ENCODE measurements around the gene ABI1.
A peak's percentile ranks its signal among the peaks of the same experiment; 100 is the strongest.
"Not testable (repeated sequence)": the region's sequence is repeated elsewhere in the genome, so short reads cannot be mapped to it uniquely, and the experiment has no call there.

Gene ABI1

DNA sequence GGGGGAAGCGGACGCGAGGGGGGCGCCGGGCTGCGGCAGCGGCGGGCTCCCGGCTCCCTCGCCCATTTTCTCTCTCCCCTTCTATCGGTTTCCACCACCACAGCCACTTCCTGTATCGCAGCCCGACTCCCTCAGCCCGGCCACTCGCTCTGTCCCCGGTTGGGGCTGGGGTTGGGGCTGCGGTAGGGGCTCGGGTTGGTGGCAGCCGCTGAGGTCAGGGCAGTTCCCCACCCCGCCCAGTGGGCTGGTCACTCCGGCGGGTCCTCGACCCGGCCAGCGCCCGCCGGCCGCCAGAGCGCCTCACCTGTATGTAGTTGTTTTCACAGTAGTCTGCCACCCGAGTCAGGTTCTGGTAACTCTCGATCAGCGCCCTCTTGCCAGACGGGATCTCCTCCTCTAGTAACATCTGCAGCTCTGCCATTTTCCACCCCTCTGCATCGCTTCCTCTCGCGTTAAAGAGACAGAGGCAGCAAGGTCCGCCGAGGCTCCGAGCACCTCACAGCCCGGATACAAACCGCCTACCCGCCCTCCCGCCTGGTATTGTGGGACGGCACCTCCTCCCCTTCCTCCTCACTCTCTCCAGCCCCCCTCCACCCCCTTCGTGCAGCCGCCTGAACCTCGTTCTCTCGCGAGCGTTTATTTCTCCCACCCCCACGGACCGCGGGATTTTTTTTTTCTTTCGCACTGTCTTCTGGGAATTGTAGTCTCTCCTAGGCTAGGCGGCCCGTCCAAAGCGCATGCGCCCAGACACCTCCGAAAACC, at the start of gene ABI1:
Gene ABI1 (minus strand): TSS at position 516 of the 762 bp plus-strand sequence. CDS start 95 bp downstream, at position 421.
- DNase-seq (ENCODE audit: low read depth), result peak; percentile 97

DNA sequence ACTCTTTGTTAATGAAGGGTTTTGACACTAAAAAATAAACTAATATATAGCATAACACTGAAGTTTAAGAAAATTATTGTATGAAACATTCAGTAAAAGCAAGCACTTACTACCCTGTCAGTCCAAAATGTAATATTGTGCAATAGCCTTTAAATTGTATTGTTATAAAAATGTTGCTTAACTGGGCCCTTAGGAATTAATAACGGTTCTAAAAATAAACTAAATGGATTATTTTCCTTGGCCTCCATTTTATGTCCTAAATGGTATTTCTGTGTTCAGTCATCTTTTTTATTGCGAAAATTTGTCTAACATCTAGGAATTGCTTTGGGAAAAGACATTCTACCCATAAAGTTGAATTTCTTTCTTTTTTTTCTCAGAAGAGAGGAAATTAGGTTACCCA, 49.0 kb upstream of the ABI1 start:
- no peak for DNase-seq (ENCODE audit: low read depth)

DNA sequence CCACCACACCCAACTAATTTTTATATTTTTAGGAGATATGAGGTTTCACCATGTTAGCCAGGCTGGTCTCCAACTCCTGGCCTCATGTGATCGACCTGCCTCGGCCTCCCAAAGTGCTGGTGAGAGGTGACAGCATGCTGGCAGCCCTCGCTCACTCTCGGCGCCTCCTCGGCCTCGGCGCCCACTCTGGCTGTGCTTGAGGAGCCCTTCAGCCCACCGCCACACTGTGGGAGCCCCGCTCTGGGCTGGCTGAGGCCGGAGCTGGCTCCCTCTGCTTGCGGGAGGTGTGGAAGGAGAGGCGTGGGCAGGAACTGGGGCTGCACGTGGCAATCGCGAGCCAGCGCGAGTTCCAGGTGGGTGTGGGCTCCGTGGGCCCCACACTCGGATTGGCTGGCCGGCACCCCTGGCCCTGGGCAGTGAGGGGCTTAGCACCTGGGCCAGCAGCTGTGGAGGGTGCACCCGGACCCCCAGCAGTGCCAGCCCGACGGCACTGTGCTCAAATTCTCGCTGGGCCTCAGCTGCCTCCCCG, 44.6 kb upstream of the ABI1 start:
- not testable (repeated sequence) for DNase-seq (ENCODE audit: low read depth)

DNA sequence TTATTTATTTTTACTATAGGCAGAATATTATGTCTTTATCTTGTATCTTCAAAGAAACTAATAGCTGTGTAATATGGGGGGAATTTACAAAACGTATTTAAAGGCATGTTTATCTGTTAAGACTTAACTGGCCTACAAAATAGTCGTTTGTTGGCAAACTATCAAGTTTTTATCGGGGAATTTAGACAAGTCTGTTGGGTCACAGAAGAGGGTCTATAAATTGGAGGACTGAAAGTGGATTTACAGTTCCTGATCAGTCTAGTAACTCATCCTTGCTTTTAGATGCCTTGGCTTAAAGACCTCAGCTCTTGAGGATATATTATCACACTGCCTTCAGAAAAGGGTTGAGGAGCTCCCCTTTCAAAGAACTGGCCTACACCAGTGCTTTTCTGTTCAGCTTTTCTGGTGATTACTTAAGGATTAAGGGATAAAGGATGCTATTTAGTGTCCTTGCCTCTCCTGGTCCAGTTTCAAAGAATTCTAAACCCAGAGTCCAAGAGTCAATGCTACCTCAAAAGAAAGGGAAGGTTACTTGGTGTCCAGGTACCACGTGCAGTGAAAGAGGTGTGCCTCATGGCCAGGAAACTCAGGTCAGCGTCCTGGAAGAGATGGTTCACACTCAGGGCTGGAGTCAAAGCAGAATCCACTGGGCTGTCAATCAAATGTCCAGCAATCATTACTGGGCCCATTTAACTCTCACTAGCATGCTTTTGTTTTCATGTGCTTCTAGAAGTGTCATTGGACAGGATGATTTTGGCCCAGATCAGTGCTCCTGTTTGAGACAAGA, 42.9 kb upstream of the ABI1 start:
- DNase-seq (ENCODE audit: low read depth), result no peak

DNA sequence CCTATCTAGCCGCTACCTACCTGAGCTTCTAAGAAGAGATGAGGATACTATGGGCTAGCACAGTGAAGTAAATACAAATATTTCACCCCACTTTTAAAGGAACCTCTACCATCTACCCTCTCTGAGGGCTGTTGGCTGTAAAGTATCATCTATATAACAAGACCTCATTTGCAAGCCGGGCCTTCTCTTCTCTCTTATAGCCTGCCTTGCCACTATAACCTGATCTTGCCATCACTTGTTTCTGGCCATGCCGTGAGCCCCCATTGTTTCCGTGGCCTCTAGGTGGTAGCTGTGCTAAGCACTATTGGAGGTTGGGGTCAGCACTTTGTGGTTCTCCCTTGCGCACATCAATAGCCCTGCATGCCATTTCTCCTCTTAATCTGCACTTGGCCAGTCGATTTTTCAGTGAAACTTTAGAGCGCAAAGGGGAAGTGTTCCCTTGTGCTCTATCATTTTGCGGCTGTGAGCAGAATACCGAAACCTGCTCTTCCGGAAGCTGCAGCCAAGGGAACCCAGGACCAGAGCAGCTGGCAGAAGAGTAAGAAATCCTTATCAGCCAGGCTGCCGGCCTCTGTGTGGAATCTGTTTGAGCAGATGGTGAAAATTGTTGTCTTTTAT, 31.7 kb upstream of the ABI1 start:
- DNase-seq (ENCODE audit: low read depth), result not testable (repeated sequence)

DNA sequence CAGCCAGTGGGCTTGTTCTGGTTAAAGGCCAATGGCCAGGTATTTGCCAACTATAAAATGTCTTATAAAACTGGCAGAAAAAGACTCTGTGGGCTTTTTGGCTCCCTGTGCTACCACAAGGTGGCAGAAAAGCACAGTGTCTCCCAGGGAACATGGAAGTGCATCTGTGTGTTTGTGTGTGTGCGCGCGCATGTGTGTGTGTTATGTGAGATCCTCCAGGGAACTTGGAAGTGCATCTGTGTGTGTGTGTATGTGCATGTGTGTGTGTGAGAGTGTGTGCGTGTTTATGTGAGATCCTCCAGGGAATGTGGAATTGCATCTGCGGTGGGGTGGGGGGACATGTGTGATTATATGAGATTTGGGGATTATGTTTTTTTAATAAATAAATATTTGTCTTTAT, 30.2 kb upstream of the ABI1 start:
- DNase-seq (ENCODE audit: low read depth), result no peak

DNA sequence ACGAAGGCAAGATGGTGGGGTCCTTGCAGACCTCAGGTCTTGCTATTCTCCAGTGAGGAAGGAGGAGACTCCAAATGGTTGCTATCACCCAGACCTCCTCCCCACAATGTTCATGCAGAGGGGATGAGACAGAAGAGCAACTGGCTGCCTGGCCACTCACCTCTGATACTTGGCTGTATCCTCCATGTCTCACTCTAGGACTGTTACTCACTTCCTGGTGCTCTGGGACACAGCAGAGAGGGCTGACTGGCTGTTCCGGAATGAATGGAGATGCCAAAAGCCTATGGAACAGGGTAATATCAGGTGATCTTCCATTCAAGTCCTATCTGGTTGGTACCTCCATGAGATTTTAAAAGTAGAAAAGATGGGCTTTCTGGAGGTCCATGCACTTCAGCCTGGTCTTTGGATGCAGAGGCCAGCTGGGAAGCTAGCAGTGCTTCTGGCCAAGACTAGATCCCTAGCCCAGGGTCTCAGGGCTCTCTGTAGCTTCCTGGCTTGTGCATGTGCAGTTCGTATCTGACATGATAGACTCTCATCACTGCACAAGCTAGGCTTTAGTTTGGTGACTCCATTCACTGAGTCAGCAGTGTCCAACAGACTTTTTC, 27.0 kb upstream of the ABI1 start:
- no peak for DNase-seq (ENCODE audit: low read depth)

DNA sequence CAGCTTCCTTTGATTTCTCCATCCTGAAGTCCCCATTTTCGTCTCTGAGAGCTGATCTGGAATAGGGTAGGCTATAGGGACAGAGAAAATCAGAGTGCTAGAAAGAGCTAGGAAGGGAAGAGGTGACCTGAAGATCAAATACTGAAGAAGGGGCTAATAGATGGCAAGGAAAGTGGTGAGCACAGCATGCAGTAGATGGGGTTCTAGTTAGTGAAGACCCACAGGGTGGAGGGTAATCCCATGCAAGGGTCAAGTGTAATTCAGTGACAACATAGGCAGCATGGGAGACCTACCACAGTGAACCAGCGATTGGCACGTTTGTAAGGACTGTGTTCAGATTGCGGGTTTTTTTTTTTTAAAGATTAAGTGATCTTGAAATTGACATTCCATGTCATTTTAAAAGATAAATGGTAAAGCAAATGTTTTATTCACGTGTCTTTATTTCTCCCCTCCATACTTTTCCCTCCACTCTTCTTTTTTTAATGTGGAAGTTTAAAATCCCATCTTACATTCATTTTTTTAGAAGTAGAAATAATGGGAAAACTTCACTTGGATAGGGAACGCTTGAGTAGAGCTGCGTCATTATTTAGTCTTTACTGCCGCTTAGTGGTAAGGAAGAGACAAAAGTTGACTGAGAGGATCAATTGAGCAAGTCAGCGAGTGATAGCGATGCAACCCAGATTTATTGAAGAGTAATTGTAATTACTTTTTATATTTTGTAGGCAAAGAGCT, 21.0 kb upstream of the ABI1 start:
- DNase-seq (ENCODE audit: low read depth), result no peak

DNA sequence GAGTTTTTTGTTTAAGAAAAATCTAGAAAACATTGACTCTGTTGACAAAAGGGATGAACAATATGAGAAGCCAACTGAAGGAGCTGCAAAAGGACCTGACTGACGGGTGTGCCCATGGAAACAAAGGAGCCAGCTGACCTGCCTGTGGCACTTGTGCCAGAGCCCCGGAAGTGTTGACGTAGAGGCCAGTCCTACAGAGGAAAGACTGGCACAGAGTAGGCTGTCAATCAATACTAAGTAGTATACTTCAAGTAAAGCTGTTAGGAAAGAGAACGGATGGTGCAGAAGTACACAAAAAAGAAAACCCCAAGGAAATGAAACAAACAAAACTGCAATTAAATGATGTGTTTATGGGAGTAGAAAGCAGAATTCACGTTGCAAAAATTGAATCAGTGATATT, 19.0 kb upstream of the ABI1 start:
- DNase-seq (ENCODE audit: low read depth), result no peak

DNA sequence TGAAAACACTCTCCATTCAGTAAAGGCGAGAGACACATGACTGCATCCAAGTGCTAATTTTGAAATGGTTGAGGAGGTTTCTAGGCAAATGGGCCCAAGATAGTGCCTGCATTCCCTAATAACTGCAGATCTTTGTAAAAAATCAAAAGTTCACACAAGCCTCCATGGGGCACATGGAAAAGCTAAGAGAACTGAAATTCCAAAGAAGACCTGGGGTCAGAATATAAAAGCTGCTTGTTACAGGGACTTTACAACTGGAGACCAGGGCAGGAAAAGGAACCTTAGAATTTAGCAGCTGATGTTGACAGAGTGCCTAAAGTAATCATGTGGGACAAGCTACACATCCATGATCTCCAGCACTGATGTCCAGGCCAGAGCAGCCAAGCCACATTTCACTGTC, 10.0 kb upstream of the ABI1 start:
- DNase-seq (ENCODE audit: low read depth), result no peak

DNA sequence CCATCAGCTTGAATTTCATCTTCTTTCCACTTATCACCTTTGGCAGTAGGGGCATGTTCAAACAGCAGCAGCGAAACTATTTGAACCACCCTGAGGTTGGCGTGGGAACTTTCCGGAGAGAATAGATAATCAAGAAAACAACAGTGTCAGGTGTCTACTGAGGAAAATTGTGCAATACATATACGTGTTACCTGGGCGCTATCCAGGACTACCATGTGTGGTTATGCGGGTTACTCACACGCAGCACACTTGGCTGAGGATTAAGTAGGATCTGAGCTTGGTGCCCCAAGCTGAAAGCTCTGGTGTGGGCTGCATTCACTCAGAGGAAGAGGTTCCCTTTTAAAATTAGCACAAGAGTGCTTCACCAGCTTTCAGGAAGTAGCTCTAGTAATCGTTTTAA, 8.8 kb upstream of the ABI1 start:
- no peak for DNase-seq (ENCODE audit: low read depth)

DNA sequence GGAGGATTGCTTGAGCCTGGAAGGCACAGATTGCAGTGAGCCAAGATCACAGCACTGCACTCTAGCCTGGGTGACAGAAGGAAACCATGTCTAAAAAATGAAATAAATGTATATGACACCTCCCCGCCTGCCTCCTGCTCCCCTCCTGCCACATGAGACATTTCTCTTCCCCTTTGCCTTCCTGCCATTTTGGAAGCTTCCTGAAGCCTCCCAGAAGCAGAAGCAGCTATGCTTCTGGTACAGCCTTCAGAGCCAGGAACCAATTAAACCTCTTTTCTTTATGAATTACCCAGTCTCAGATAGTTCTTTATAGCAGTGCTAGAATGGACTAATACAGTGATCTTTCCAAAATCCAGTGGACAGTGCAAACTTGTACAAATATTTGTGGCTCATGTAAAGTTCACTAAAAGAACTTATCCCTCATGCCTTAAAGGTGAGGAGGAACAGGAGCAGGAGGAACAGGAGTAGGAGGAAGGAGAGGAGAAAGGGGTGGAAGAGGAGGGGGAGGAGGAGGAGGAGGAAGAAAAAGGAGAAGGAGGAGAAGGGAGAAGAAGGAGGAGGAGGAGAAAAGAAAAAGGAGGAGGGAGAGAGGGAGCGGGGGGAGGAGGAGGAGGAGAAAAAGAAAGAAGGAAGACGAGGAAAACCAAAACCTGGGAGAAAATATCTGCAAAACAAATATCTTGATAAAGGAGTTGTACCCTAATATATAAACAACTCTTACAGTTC, 2.8 kb upstream of the ABI1 start:
- no peak for DNase-seq (ENCODE audit: low read depth)

DNA sequence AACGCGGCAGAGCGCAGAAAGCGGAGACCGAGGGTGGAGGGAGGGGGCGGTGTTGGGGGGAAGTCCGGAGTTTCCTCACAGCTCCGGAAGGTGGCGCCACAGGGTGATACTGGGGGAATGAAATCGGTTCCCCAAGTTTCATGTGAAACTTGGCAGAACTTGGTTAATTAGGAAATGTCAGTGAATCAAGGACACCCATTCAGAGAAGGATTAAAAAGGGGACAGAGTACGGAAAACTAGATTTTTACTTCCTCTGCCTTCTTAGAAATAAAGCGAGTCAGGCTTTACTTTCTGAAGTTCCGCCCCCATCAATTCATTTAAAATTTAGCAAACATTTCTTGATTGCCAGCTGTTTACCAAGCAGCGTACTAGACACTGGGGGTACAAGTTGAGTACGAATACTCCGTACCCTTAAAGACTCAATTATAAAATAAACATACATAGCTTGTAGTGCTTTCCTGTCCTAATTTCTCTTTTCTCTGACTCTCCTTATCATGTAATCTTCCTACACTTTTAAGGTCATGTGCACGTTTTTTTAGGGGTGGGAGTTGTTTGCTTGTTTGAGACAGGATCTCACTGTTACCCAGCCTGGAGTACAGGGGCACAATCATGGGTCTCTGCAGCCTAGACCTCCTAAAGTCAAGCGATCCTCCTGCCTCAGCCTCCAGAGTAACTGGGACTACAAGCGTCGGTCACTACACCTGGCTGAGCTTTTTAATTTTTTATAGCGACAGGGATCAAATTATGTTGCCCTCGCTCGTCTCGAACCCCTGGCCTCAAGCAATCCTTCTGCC, 644 bp upstream of the ABI1 start:
- no peak for DNase-seq (ENCODE audit: low read depth)

DNA sequence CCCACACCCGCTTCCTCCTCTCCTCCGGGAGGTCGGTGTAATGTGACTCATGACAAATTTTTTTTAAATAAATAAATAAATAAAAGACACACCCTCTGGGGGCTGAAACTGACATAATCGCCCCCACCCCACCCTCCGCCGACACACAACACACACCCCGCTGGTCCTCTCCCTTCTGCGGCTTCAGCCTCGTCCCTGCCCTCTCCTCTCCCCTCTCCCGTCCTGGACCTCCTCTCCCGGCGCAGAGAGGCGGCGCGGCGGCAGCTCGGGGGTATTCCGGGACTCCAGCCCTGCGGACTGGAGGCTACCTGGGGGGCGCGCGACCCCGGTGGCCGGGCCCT, 686 bp downstream of the ABI1 start:
- peak; percentile 60 for DNase-seq (ENCODE audit: low read depth)

DNA sequence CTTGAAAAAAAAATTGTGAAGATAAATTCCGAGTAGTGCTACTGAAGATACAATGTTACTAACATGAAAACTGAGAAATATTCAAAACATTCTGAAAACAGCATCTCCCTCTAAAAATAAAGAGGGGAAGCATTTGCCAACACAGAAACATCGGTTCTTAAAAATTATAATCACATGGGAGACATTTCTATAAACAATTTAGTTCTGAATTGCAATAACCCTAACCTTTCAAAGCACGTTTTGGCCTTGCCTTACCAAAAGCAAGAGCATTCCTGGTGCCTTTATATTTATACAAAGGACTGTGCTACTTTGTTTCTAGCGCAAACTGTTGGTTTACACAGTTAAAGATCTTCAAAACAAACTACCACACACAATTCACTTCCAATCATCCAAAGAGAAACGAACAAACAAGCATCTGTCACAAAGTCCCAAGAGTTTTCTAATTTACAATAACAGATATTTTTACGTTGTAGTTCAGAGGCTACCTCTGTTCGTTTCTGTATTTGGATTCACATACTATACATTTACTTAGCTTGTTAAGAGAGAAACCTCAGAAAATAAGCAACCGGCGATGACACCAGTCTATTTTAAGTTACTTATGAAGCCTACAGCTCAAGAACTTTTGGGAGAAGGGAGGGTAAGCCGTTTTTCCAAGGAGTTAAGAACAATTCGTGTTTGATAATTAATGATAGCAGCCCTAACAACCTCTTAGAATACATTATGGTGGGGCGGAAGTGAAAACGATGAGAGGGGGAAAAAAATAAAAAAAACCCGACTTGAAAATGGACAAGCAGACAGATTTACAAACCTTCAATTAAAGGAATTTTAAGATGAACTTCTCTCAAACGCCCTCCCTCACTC, 1.3 kb downstream of the ABI1 start:
- no peak for DNase-seq (ENCODE audit: low read depth)

DNA sequence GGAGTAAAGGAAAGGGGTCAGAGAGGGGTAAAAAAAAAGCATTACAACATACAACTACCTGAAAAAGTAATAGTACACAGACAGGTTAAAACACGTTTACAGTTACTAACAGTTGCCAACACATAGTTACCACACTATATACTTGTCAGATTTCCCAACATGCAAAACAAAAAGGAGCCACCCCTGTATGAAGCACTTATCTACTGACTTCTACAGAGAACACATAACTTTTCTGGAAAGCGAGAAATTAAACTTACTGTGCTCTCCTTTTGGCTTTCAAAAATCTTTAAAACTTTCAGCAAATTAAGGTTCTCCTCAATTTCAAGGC, 2.1 kb downstream of the ABI1 start:
- DNase-seq (ENCODE audit: low read depth), result no peak

DNA sequence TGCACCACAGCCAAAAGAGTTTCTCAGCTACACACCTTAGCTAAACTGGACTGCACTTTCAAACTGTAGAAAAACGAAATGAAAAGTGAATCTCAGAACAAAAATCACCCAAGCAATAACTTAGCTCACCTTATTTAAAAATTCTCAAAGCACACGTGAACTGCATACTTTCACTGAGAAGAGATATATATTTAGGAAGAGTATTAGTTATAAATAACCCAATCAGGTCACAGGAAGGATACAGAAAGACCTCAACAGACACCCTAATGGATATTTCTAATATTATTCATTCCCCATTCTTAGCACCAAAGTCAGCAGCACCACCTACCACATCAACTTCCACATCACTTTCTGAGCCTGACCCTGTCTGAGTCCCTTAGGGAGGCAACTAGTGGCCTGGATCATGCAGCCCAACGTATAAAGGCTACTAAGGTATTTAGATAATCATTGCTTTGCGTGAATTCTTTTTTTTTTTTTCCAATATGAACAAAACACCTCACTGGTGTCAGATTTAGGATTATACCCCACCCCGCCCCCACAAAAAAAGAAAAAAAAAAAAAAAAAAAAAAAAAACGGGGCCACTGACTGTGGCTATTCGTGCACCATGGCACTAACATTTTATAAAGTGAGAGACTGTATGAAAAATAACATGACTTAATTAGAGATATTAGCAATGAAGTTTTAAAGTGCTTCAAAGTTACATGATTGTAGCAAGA, 2.6 kb downstream of the ABI1 start:
- no peak for DNase-seq (ENCODE audit: low read depth)

DNA sequence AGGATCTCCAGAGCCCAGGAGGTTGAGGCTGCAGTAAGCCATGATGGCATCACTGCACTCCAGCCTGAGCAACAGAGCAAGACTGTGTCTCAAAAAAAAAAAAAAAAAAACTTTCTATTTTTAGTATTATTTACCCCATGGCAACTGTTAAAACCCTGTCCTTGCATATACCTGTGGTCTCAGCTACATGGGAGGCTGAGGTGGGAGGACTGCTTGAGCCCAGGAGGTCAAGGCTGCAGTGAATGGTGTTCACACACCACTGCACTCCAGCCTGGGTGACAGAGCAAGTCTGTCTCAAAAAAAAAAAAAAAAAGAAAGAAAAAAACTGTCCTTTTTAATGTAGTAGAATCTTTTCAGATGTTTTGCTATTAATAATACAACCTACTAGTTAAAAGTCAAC, 3.2 kb downstream of the ABI1 start:
- DNase-seq (ENCODE audit: low read depth), result not testable (repeated sequence)

DNA sequence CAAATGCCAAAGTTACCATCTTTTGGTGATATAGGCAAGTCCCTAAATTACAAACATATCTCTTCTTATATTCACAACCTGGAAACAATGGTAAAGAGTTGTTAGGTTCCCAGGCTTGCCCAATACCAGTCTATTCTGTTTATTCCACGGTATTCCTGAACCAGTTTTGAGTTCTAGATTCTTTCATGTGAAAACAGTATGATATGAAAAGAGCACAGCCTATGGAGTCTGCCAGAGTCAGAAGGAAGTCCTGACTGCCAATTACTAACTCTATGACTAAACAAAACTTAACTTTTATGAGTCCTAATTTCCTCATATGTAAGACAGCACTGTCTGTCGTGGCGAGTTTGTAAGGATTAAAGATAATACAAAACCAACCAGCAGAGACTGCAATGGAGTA, 5.6 kb downstream of the ABI1 start:
- DNase-seq (ENCODE audit: low read depth), result no peak

All from T-helper 22 cell (primary cell).